C1 segment of cervical spinal cord (tissue), 14 donors: Measurements from ENCODE around the gene SCOC.
A peak's percentile ranks its signal among the peaks of the same experiment; 100 is the strongest.

Experiments
- DNase-seq, 14 donors: peaks; one replicate each; lab custom pipeline; 2025; lab: John Stamatoyannopoulos, UW

Gene SCOC

GRCh38 chr4:140373328-140374129 is at the start of gene SCOC:
TSS of gene SCOC (plus strand) at chr4:140373646. CDS start at chr4:140379171, 5,525 bp downstream.
- peak; percentile 96 to 100 (median 99) for DNase-seq

- DNase-seq = peak in 4 of 14 donors; percentile 8 to 19 (median 12)
These were observed 47.0 kb upstream of the SCOC start for GRCh38 chr4:140326395-140326993.

GRCh38 chr4:140330311-140330900 is 43.0 kb upstream of the SCOC start:
- DNase-seq = no peak

DNA sequence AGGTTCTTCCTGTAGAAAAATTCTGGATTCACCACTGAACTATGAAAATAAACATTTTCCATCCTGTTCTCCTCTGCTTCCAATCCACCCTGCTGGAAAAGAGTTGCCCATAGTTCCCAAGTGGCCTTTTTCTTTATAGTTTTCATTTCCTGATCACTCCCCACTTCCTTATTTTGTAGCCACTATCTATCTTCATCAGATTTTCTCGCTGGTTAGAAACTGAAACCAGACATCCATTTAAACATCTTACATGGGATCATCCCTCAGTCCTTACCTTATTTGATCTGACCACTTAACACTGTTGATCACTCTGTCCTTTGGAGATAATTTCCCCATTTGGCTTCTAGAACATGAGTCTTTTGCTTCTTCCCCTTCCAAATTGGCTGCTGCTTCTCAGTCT is 42.2 kb upstream of the SCOC start:
- DNase-seq = no peak

GRCh38 chr4:140331876-140332275 is 41.6 kb upstream of the SCOC start:
- DNase-seq = no peak

DNA sequence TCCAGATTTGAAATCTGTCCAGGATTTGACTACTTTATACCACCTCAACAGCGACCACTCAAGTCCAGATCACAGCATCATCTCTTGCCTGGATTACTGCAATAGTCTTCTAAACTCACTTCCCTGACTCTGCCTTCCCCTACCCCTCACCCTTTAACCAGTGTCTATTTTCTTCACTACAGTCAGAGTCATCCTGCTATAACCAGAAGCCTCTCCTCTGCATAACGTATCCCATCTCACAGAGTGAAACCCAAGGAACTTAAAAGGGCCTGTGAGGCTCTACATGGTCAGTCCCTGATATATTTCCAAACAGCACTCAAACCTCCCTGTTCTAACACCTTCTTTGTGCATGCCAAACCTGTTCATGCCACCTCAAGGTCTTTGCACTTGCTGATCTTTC is 40.7 kb upstream of the SCOC start:
- no peak for DNase-seq

- DNase-seq = no peak
These were observed 39.9 kb upstream of the SCOC start for GRCh38 chr4:140333523-140333922.

- no peak for DNase-seq
These were observed 38.4 kb upstream of the SCOC start for GRCh38 chr4:140335076-140335475.

DNA sequence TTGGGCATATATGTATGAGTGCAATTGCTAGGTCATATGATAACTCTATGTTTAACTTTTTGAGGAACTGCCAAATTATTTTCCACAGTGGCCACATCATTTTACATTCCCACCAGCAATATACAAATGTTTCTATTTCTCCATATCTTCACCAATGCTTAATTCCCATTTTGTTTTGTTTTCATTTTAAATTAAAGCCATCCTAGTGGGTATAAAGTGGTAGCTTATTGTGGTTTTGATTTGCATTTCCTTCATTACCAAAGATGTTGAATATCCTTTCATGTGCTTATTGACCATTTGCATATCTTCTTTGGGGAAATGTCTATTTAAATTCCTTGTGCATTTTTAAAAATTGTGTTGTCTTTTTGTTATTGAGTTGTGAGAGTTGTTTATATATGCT is 36.7 kb upstream of the SCOC start:
- no peak for DNase-seq

DNA sequence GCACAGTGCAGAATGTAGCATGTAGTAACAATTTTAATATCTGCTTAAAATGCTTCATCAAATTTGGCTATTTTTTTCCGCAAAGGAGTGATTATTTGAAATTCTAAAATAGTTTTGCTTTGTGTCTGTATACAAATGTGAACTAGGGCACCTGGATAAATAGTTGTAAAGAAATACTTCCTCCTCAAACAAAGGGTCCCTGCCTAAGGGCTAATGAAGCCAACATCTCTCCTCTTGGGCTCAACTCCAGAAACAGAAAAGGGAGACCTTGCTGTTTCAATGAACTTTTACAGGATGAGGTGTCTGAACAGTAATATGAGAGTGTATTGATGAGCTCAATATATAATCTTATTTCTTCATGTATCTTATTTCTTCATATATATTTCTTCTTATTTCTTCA is 30.8 kb upstream of the SCOC start:
- DNase-seq = no peak

GRCh38 chr4:140343303-140343702 is 30.1 kb upstream of the SCOC start:
- DNase-seq = no peak

- no peak for DNase-seq
These were observed 29.3 kb upstream of the SCOC start for GRCh38 chr4:140344101-140344500.

DNA sequence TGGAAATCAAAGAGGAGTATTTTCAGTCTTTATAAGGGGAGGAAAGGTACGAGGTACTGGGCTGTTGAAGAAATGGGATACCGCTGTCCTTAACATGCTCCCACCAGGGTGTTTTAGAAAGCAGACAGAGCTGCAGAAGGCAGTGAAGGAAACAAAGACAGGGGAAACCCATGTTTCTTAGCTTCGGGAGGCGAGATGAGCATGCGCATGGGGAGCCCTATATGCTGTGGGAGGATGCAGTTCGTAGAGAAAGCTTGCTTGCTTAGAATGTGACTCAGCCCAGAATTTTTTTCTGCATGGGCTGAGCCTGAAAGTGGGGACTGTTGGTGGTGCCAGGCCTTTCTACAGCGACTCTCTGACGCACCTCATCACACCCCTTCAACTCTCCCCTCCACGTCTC is 28.8 kb upstream of the SCOC start:
- DNase-seq = no peak

DNA sequence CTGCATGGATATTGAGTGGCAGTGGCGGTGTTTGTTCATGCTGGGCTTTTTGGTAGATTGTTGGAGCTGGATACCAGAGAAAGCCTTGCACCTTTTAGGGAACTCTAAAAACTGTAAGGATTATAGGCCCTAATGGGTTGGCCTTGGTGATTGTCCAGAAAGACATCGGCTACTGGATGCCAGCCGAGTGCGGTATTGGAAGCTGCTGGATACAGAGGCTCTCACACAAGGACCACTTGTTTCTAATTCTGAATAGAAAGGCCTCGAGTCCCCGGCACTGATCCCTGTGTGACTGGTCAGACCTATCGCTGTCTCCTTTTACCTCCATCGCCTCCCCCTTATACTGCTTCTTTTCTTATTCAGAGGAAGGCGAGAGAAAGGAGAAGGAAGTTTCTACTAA is 27.3 kb upstream of the SCOC start:
- peak in 5 of 14 donors; percentile 17 to 38 (median 19) for DNase-seq

DNA sequence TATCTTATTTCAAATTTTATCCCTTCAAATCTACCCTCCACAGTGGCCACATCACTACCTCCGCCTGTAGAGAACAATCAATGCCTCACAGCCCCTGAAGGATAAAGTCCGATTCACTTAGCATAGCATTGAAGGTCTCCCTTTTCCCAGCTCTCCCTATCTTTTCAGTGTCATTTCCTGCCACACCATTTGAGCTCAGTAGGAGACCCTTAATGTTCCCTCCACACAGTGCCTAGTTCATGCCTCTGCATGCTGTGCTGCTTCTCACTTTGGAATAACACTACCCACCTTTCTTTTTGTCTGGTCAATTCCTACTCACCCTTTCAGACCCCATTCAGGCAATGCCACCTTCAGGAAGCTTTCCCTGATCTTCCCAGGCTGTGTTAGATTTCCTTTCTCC is 23.6 kb upstream of the SCOC start:
- DNase-seq = no peak

- peak in 9 of 14 donors; percentile 5 to 50 (median 33) for DNase-seq
These were observed 22.1 kb upstream of the SCOC start for GRCh38 chr4:140351093-140352075.

- DNase-seq = no peak
These were observed 19.7 kb upstream of the SCOC start for GRCh38 chr4:140353786-140354185.

GRCh38 chr4:140355288-140355687 is 18.2 kb upstream of the SCOC start:
- DNase-seq = no peak

DNA sequence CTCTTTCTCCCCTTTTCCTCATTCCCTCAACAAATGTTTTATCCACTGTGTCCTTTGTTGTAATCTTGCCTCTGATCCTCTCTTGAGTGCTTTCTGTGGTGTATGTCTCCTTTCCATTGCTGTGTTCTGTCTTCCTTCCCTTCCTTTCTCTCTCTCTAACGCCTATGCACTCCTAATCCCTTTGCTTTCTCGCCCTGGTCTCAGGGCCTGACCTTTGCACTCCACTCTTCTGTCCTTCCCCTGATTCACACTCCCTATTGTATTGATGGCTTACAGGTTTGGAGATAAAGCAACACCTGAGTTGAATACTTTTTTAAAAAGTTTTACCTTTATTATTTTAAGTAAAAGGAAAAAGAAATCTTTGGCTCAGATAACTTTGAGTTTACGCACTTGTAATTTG is 15.6 kb upstream of the SCOC start:
- no peak for DNase-seq

GRCh38 chr4:140358281-140358680 is 15.2 kb upstream of the SCOC start:
- DNase-seq = no peak

DNA sequence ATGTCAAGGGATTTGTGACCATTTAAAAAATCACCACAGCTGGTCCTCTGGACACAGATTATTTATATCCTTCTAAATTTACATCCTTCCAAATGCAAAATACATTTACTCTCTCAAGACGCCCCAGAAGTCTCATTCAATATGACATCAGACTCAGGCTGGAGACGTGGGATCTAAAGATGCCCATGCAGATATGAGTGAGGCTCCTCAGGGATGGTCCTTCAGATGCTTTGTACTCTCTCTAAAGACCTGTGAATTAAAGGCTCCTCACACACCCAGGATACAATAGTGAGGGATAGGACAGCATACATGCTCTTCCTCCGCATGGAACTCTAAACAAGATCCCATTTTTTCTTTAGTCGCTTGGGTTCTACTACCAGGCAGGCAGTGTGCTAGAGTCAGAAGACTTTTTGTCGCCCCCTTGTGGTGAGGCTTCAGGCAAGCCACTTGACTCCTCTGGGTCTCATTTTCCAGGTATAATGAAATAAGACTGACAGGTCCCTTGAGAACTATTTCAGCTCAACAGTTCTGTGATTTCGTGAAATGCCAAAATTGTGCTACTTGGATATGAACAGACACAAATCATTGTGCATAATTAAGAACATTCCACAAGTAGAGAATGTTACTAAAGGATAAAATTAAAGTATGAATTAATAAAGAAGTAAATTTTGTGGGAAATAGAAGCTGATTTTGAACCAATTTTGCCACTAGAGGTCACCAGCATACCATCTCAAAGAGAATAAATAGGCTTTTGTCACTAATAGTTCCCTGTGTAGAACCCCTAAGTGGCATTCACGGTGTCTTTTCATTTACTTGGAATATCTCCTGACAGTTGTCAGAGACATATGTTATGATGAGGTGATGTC is 13.7 kb upstream of the SCOC start:
- DNase-seq = peak in 9 of 14 donors; percentile 4 to 55 (median 35)
